Measurements from ENCODE around the gene PADI4.

Gene PADI4

GRCh38 chr1:17307946-17308345, at the start of gene PADI4:
TSS of gene PADI4 (plus strand) at chr1:17308197. CDS start at chr1:17308223, 26 bp downstream.
- Mint-ChIP-seq H3K4me3 (no peak within 1 kb of the TSS), H3K27me3 (peaks cover 22% of the 10 kb centered on the region), H3K27ac (no peak within 1 kb of the TSS), H3K36me3 (ENCODE audit: low read depth) (no peaks in the 10 kb centered on the region), H3K4me1 (peaks cover 3% of the 10 kb centered on the region), H3K9me3 (peaks cover 1% of the 10 kb centered on the region)
- DNase-seq (no peak), ATAC-seq (peak; percentile 38)

GRCh38 chr1:17258758-17259130, 49.3 kb upstream of the PADI4 start:
- H3K9me3 Mint-ChIP-seq: no peaks in the 10 kb centered on the region
- H3K4me1 Mint-ChIP-seq: no peaks in the 10 kb centered on the region
- no peaks in the 10 kb centered on the region for H3K36me3 Mint-ChIP-seq (ENCODE audit: low read depth)
- peaks cover 2% of the 10 kb centered on the region for H3K27me3 Mint-ChIP-seq
- no peak for DNase-seq
- ATAC-seq: no peak
- no peak overlapping the region for H3K4me3 Mint-ChIP-seq
- no peak overlapping the region for H3K27ac Mint-ChIP-seq

GRCh38 chr1:17259233-17259873, 48.6 kb upstream of the PADI4 start:
- Mint-ChIP-seq H3K27me3 (peaks cover 2% of the 10 kb centered on the region), H3K27ac (no peak overlapping the region), H3K9me3 (no peaks in the 10 kb centered on the region), H3K4me1 (no peaks in the 10 kb centered on the region), H3K4me3 (no peak overlapping the region), H3K36me3 (ENCODE audit: low read depth) (no peaks in the 10 kb centered on the region)
- DNase-seq (no peak), ATAC-seq (no peak)

- Mint-ChIP-seq H3K27ac (no peak overlapping the region), H3K36me3 (ENCODE audit: low read depth) (no peaks in the 10 kb centered on the region), H3K9me3 (no peaks in the 10 kb centered on the region), H3K4me1 (no peaks in the 10 kb centered on the region), H3K27me3 (peaks cover 2% of the 10 kb centered on the region), H3K4me3 (no peak overlapping the region)
- DNase-seq (no peak), ATAC-seq (no peak)
Measured at GRCh38 chr1:17260264-17260663, 47.7 kb upstream of the PADI4 start.

- Mint-ChIP-seq H3K36me3 (ENCODE audit: low read depth) (no peaks in the 10 kb centered on the region), H3K27ac (no peak overlapping the region), H3K4me3 (no peak overlapping the region), H3K9me3 (no peaks in the 10 kb centered on the region), H3K27me3 (peaks cover 2% of the 10 kb centered on the region), H3K4me1 (no peaks in the 10 kb centered on the region)
- ATAC-seq (no peak), DNase-seq (no peak)
Measured at GRCh38 chr1:17260738-17261137, 47.3 kb upstream of the PADI4 start.

GRCh38 chr1:17263936-17264335, 44.1 kb upstream of the PADI4 start:
- H3K27me3 Mint-ChIP-seq: no peaks in the 10 kb centered on the region
- no peak overlapping the region for H3K27ac Mint-ChIP-seq
- no peaks in the 10 kb centered on the region for H3K4me1 Mint-ChIP-seq
- H3K36me3 Mint-ChIP-seq (ENCODE audit: low read depth): no peaks in the 10 kb centered on the region
- DNase-seq (no peak), ATAC-seq (no peak)
- no peak overlapping the region for H3K4me3 Mint-ChIP-seq
- H3K9me3 Mint-ChIP-seq: no peaks in the 10 kb centered on the region

- Mint-ChIP-seq H3K4me1 (no peaks in the 10 kb centered on the region), H3K27ac (no peak overlapping the region), H3K4me3 (no peak overlapping the region), H3K27me3 (no peaks in the 10 kb centered on the region), H3K36me3 (ENCODE audit: low read depth) (no peaks in the 10 kb centered on the region), H3K9me3 (no peaks in the 10 kb centered on the region)
- DNase-seq (no peak), ATAC-seq (no peak)
Measured at GRCh38 chr1:17264470-17264869, 43.5 kb upstream of the PADI4 start.

- no peaks in the 10 kb centered on the region for H3K27me3 Mint-ChIP-seq
- H3K9me3 Mint-ChIP-seq: no peaks in the 10 kb centered on the region
- DNase-seq (no peak), ATAC-seq (no peak)
- no peaks in the 10 kb centered on the region for H3K36me3 Mint-ChIP-seq (ENCODE audit: low read depth)
- H3K27ac Mint-ChIP-seq: no peak overlapping the region
- H3K4me3 Mint-ChIP-seq: no peak overlapping the region
- H3K4me1 Mint-ChIP-seq: no peaks in the 10 kb centered on the region
Measured at GRCh38 chr1:17265162-17265561, 42.8 kb upstream of the PADI4 start.

- Mint-ChIP-seq H3K36me3 (ENCODE audit: low read depth) (no peaks in the 10 kb centered on the region), H3K4me3 (no peak overlapping the region), H3K27ac (no peak overlapping the region), H3K27me3 (no peaks in the 10 kb centered on the region), H3K4me1 (no peaks in the 10 kb centered on the region), H3K9me3 (no peaks in the 10 kb centered on the region)
- ATAC-seq (no peak), DNase-seq (no peak)
Measured at GRCh38 chr1:17265950-17266349, 42.0 kb upstream of the PADI4 start.

GRCh38 chr1:17270891-17271765, 36.9 kb upstream of the PADI4 start:
- Mint-ChIP-seq H3K4me3 (no peak overlapping the region), H3K9me3 (no peaks in the 10 kb centered on the region), H3K27ac (no peak overlapping the region), H3K27me3 (peaks cover 3% of the 10 kb centered on the region), H3K4me1 (no peaks in the 10 kb centered on the region), H3K36me3 (ENCODE audit: low read depth) (no peaks in the 10 kb centered on the region)
- no peak for DNase-seq
- no peak for ATAC-seq

- H3K9me3 Mint-ChIP-seq: no peaks in the 10 kb centered on the region
- no peak overlapping the region for H3K4me3 Mint-ChIP-seq
- no peaks in the 10 kb centered on the region for H3K36me3 Mint-ChIP-seq (ENCODE audit: low read depth)
- H3K27me3 Mint-ChIP-seq: peaks cover 3% of the 10 kb centered on the region
- no peak overlapping the region for H3K27ac Mint-ChIP-seq
- no peak for DNase-seq
- H3K4me1 Mint-ChIP-seq: no peaks in the 10 kb centered on the region
- ATAC-seq: no peak
Measured at GRCh38 chr1:17272066-17272465, 35.9 kb upstream of the PADI4 start.

- no peaks in the 10 kb centered on the region for H3K9me3 Mint-ChIP-seq
- H3K27me3 Mint-ChIP-seq: peaks cover 3% of the 10 kb centered on the region
- ATAC-seq (no peak), DNase-seq (no peak)
- no peak overlapping the region for H3K27ac Mint-ChIP-seq
- H3K36me3 Mint-ChIP-seq (ENCODE audit: low read depth): no peaks in the 10 kb centered on the region
- no peaks in the 10 kb centered on the region for H3K4me1 Mint-ChIP-seq
- H3K4me3 Mint-ChIP-seq: no peak overlapping the region
Measured at GRCh38 chr1:17272646-17273045, 35.4 kb upstream of the PADI4 start.

- Mint-ChIP-seq H3K27ac (no peak overlapping the region), H3K4me1 (no peaks in the 10 kb centered on the region), H3K4me3 (no peak overlapping the region), H3K36me3 (ENCODE audit: low read depth) (no peaks in the 10 kb centered on the region), H3K27me3 (peaks cover 3% of the 10 kb centered on the region), H3K9me3 (no peaks in the 10 kb centered on the region)
- ATAC-seq (no peak), DNase-seq (no peak)
Measured at GRCh38 chr1:17273096-17273495, 34.9 kb upstream of the PADI4 start.

GRCh38 chr1:17274186-17275170, 33.5 kb upstream of the PADI4 start:
- H3K27ac Mint-ChIP-seq: no peak overlapping the region

More at GRCh38 chr1:17274186-17275170, 33.5 kb upstream of the PADI4 start:
- no peaks in the 10 kb centered on the region for H3K36me3 Mint-ChIP-seq (ENCODE audit: low read depth)
- H3K9me3 Mint-ChIP-seq: no peaks in the 10 kb centered on the region
- no peaks in the 10 kb centered on the region for H3K4me1 Mint-ChIP-seq
- peaks cover 3% of the 10 kb centered on the region for H3K27me3 Mint-ChIP-seq
- ATAC-seq (peak; percentile 34), DNase-seq (peak; percentile 63)
- H3K4me3 Mint-ChIP-seq: no peak overlapping the region

All from activated naive CD8-positive, alpha-beta T cell treated with anti-CD3 and anti-CD28 coated beads, Interleukin-2, amount 50 U/mL, for 24 hours (primary cell).